Activated CD4-positive, alpha-beta T cell treated with anti-CD3 and anti-CD28 coated beads, Interleukin-2, amount 50 U/mL, for 4 hours (primary cell): Measurements from ENCODE around the gene SLIT3.

ENCODE experiments used
- DNase-seq, 2 experiments: peaks; one replicate each; pipeline ENCODE4 v3.0.0-alpha.2; 2020

SLIT3 gene

GRCh38 chr5:169300468-169301385, at the start of gene SLIT3:
TSS of gene SLIT3 (minus strand) at chr5:169301139. CDS start at chr5:169300709, 430 bp downstream.
- DNase-seq: no peak

- no peak for DNase-seq
Observed at GRCh38 chr5:169350016-169350415, 49.1 kb upstream of the SLIT3 start.

GRCh38 chr5:169347786-169348185, 46.8 kb upstream of the SLIT3 start:
- no peak for DNase-seq

- no peak for DNase-seq
Observed at GRCh38 chr5:169344629-169345028, 43.7 kb upstream of the SLIT3 start.

GRCh38 chr5:169343766-169344165, 42.8 kb upstream of the SLIT3 start:
- DNase-seq: no peak

GRCh38 chr5:169341556-169341955, 40.6 kb upstream of the SLIT3 start:
- no peak for DNase-seq

- no peak for DNase-seq
Observed at GRCh38 chr5:169339869-169340268, 38.9 kb upstream of the SLIT3 start.

- no peak for DNase-seq
Observed at GRCh38 chr5:169336242-169336641, 35.3 kb upstream of the SLIT3 start.

- no peak for DNase-seq
Observed at GRCh38 chr5:169335806-169336205, 34.9 kb upstream of the SLIT3 start.

- DNase-seq: no peak
Observed at GRCh38 chr5:169333518-169333917, 32.6 kb upstream of the SLIT3 start.

- DNase-seq: no peak
Observed at GRCh38 chr5:169331292-169331852, 30.4 kb upstream of the SLIT3 start.

GRCh38 chr5:169328401-169328800, 27.5 kb upstream of the SLIT3 start:
- DNase-seq: no peak

- DNase-seq: no peak
Observed at GRCh38 chr5:169325273-169325672, 24.3 kb upstream of the SLIT3 start.

- no peak for DNase-seq
Observed at GRCh38 chr5:169318556-169318955, 17.6 kb upstream of the SLIT3 start.

- DNase-seq: no peak
Observed at GRCh38 chr5:169307646-169308045, 6.7 kb upstream of the SLIT3 start.

- DNase-seq: no peak
Observed at GRCh38 chr5:169305366-169305765, 4.4 kb upstream of the SLIT3 start.

GRCh38 chr5:169304175-169304574, 3.2 kb upstream of the SLIT3 start:
- no peak for DNase-seq

GRCh38 chr5:169303119-169303515, 2.2 kb upstream of the SLIT3 start:
- DNase-seq: no peak

GRCh38 chr5:169302491-169303118, 1.7 kb upstream of the SLIT3 start:
- DNase-seq: peak; percentile 7 to 21

- DNase-seq: no peak
Observed at GRCh38 chr5:169301986-169302385, 1.0 kb upstream of the SLIT3 start.

- DNase-seq: no peak
Observed at GRCh38 chr5:169301386-169301934, 521 bp upstream of the SLIT3 start.

- DNase-seq: no peak
Observed at GRCh38 chr5:169299663-169300467, 1.1 kb downstream of the SLIT3 start.

GRCh38 chr5:169299191-169299662, 1.7 kb downstream of the SLIT3 start:
- DNase-seq: no peak
